Neural cell (in vitro differentiated cells): ENCODE results near the gene SLC36A2.
"Not testable (repeated sequence)": the region's sequence is repeated elsewhere in the genome, so short reads cannot be mapped to it uniquely, and the experiment has no call there.

Source experiments
- EP300 ChIP-seq: fragments of 450-650 bp; conservative IDR thresholded peaks from 2 replicates; pipeline ENCODE4 v1.6.1; 2014; ENCODE audit warnings: antibody characterized with exemption, mild to moderate bottlenecking, moderate library complexity; ENCODE audit not compliant: poor library complexity, severe bottlenecking
- EZH2 ChIP-seq: fragments of 200-600, 300-800 bp; shearing (Covaris generic), sonication (generic); IDR thresholded peaks from 2 replicates; pipeline ENCODE4 v1.6.1; 2014; ENCODE audit warnings: antibody characterized with exemption, low read length, borderline replicate concordance, mild to moderate bottlenecking; ENCODE audit not compliant: insufficient read depth, poor library complexity, severe bottlenecking
- POLR2AphosphoS5 ChIP-seq: IDR thresholded peaks from 2 replicates; pipeline ENCODE4 v1.6.1; 2012
- RAD21 ChIP-seq: fragments of 450-650 bp; conservative IDR thresholded peaks from 2 replicates; pipeline ENCODE4 v1.6.1; 2014; ENCODE audit warnings: antibody characterized with exemption, mild to moderate bottlenecking, moderate library complexity
- TAF1 ChIP-seq: IDR thresholded peaks from 2 replicates; pipeline ENCODE4 v1.6.1; 2012; ENCODE audit warnings: low read depth
- TF ChIP-seq, protein P1 (sequence below): fragments of 450-650 bp; IDR thresholded peaks from 2 replicates; pipeline ENCODE4 v1.5.1; 2014; ENCODE audit warnings: antibody characterized with exemption, mild to moderate bottlenecking, moderate library complexity; ENCODE audit not compliant: poor library complexity, severe bottlenecking
- TF ChIP-seq, protein P2 (sequence below): IDR thresholded peaks from 2 replicates; pipeline ENCODE4 v1.6.1; 2012; ENCODE audit warnings: borderline replicate concordance

- TF ChIP-seq, protein P1, sequence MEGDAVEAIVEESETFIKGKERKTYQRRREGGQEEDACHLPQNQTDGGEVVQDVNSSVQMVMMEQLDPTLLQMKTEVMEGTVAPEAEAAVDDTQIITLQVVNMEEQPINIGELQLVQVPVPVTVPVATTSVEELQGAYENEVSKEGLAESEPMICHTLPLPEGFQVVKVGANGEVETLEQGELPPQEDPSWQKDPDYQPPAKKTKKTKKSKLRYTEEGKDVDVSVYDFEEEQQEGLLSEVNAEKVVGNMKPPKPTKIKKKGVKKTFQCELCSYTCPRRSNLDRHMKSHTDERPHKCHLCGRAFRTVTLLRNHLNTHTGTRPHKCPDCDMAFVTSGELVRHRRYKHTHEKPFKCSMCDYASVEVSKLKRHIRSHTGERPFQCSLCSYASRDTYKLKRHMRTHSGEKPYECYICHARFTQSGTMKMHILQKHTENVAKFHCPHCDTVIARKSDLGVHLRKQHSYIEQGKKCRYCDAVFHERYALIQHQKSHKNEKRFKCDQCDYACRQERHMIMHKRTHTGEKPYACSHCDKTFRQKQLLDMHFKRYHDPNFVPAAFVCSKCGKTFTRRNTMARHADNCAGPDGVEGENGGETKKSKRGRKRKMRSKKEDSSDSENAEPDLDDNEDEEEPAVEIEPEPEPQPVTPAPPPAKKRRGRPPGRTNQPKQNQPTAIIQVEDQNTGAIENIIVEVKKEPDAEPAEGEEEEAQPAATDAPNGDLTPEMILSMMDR = not testable (repeated sequence)
- TF ChIP-seq TAF1, EZH2, POLR2AphosphoS5, EP300, RAD21: not testable (repeated sequence)
- TF ChIP-seq, protein P2, sequence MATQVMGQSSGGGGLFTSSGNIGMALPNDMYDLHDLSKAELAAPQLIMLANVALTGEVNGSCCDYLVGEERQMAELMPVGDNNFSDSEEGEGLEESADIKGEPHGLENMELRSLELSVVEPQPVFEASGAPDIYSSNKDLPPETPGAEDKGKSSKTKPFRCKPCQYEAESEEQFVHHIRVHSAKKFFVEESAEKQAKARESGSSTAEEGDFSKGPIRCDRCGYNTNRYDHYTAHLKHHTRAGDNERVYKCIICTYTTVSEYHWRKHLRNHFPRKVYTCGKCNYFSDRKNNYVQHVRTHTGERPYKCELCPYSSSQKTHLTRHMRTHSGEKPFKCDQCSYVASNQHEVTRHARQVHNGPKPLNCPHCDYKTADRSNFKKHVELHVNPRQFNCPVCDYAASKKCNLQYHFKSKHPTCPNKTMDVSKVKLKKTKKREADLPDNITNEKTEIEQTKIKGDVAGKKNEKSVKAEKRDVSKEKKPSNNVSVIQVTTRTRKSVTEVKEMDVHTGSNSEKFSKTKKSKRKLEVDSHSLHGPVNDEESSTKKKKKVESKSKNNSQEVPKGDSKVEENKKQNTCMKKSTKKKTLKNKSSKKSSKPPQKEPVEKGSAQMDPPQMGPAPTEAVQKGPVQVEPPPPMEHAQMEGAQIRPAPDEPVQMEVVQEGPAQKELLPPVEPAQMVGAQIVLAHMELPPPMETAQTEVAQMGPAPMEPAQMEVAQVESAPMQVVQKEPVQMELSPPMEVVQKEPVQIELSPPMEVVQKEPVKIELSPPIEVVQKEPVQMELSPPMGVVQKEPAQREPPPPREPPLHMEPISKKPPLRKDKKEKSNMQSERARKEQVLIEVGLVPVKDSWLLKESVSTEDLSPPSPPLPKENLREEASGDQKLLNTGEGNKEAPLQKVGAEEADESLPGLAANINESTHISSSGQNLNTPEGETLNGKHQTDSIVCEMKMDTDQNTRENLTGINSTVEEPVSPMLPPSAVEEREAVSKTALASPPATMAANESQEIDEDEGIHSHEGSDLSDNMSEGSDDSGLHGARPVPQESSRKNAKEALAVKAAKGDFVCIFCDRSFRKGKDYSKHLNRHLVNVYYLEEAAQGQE = not testable (repeated sequence)
Observed at GRCh38 chr5:151309266-151309665, 38.1 kb downstream of the SLC36A2 start.
